B cell (primary cell): Measurements from ENCODE around the gene CLEC19A. TPM values are rescaled to one million over a fixed set of nuclear protein-coding genes. Genes with fewer than 3 reads are reported as not detected.

Experiments used
- polyA plus RNA-seq: library from polyadenylated mRNA; depleted of rRNA; stranded (reverse); fragments of >200 nt; gene quantifications from 2 replicates; pipeline ENCODE4 v1.2.3, GENCODE V29; 2012
- total RNA-seq, 2 donors: library from RNA; stranded (reverse); fragments of 120-200 nt in 1 of 2; gene quantifications; 1 replicate in 1 of 2; 2 replicates in 1 of 2; pipeline versions ENCODE4 v1.2.3 to v1.2.4, GENCODE V29; 2013 to 2022

Gene CLEC19A
- total and polyA plus RNA-seq, 2 donors (not counting 1 experiment from before 2014, with no cell fraction given): not detected

Other genes starting within 250 kb of the CLEC19A start
- 19.4 and 19.5 TPM in 2 replicates for gene COQ7, start 218.1 kb upstream of the CLEC19A start, total RNA-seq
- gene COQ7, start 218.1 kb upstream of the CLEC19A start, polyA plus RNA-seq: 8.1 and 8.6 TPM in 2 replicates
- 14.6 and 15.4 TPM in 2 replicates for gene ITPRIPL2, start 171.8 kb upstream of the CLEC19A start, total RNA-seq
- gene ITPRIPL2, start 171.8 kb upstream of the CLEC19A start, polyA plus RNA-seq: 0.40 and 1.1 TPM in 2 replicates
- 25.1 and 27.7 TPM in 2 replicates for gene SYT17, start 117.5 kb upstream of the CLEC19A start, total RNA-seq
- 19.8 and 24.9 TPM in 2 replicates for gene SYT17, start 117.5 kb upstream of the CLEC19A start, polyA plus RNA-seq
- not detected in 2 replicates for gene TMC5, start 132.2 kb downstream of the CLEC19A start, total RNA-seq
- gene TMC5, start 132.2 kb downstream of the CLEC19A start, polyA plus RNA-seq: not detected in 2 replicates
- gene GDE1, start 236.4 kb downstream of the CLEC19A start, total RNA-seq: 24.1 and 25.3 TPM in 2 replicates
- gene GDE1, start 236.4 kb downstream of the CLEC19A start, polyA plus RNA-seq: 9.8 and 10.0 TPM in 2 replicates
- gene CCP110, start 238.2 kb downstream of the CLEC19A start, total RNA-seq: 23.2 and 23.6 TPM in 2 replicates
- gene CCP110, start 238.2 kb downstream of the CLEC19A start, polyA plus RNA-seq: 4.9 and 5.9 TPM in 2 replicates